ENCODE data around the gene VPS13D.
"Not testable (repeated sequence)": the region's sequence is repeated elsewhere in the genome, so short reads cannot be mapped to it uniquely, and the experiment has no call there.

The VPS13D gene

GRCh38 chr1:12305377-12305776 lies 75.5 kb downstream of the VPS13D start:
- no peak for DNase-seq
- in situ Hi-C loops (cut with HindIII; ENCODE audit: low pct_ligation_motif_present, low pct_unique_long_range_greater_than_20kb, low sequenced_read_pairs): no loop called here

DNA sequence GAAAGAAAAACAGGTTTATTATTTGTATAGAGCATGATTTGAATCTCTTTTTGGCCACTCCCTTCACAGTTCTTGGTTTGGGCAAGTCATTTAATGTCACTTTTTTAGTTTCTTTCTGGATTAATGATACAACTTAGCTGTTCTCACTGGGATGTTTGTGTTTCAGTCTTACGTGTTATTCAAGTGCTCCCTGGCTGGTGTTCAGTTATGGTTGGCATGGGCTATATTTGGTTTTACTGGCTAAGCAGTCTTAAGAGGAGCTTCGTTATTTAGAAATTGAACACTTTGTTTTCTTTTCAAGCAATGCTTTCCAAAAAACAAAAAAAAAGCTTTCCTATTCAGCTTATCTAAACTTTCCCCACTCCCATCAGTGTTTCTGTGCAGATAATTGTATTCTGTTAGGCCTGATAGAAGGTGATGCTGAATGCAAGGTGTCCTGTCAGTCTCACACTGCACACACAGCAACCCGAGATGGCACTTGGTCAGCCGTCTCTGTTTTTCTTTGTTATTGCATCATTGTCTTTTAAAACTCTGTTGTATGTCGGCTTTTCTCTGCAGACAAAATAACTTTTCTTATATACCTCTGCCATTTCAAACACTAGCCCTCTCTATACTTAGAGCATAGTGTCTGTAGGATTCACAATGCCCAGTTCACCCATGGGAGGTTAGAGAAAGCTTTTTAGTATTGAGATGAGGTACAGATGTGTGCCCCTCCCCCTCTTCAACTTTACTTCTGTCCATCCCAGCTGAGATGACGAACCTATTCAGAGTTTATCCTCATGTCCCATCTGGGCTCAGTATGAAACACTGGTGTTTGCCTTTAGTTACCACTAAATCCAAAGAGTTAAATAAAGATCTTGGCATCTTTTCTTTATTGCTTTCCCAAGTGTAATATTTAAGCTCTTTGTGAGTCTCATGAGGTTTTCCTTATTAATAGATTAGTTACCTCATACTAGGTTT lies 80.2 kb downstream of the VPS13D start:
- in situ Hi-C loops (cut with HindIII; ENCODE audit: low pct_ligation_motif_present, low pct_unique_long_range_greater_than_20kb, low sequenced_read_pairs): no loop called here

DNA sequence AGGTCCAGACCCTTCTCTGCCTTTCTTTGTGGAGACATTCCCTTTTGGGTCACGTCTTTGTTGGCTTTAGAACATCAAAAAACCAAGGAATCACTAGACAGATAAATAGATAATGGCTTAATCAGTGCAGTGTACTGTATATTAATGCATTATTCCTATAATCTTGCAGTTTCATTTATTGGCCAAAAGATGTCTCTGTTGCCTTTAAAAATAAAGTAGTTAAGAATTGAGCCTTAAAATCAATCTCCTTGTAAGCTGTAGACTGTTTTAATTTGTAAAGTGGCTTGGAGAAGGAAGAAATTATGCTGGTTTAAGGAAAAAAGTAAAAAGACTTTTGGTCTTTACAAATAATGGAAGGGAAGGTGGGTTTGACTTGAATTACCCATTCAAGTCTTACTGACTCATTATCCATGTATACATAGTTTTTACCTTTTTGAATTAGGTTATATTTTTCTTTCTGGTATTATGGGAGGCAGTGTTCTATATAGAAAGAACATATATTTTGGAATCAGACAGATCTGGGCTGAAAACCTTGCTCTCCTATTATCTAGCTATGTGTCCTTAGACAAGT lies 84.6 kb downstream of the VPS13D start:
- peak; percentile 30 for DNase-seq
- in situ Hi-C loops (cut with HindIII; ENCODE audit: low pct_ligation_motif_present, low pct_unique_long_range_greater_than_20kb, low sequenced_read_pairs): no loop called here

More for the DNA sequence above, 80.2 kb downstream of the VPS13D start:
- DNase-seq: no peak

DNA sequence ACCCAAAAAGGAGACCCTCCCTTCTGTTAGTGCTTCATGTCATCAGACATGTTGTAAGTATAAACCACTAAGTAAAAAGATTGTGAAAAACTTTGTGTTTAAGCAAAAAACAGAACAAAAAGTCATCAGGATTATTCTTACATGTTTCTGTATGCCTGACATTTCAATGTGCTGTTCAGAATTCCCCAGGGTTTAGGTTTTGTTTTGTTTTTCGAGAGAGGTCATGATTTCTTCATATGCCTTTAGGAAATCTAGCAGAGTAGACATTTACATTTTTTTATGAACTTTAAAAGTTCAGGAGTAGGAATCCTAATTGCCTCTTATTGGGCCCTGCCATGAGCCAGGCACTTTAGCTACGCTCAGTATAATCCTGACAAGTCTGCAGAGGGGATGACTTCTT lies 85.3 kb downstream of the VPS13D start:
- DNase-seq: no peak
- in situ Hi-C loops (cut with HindIII; ENCODE audit: low pct_ligation_motif_present, low pct_unique_long_range_greater_than_20kb, low sequenced_read_pairs): no loop called here

DNA sequence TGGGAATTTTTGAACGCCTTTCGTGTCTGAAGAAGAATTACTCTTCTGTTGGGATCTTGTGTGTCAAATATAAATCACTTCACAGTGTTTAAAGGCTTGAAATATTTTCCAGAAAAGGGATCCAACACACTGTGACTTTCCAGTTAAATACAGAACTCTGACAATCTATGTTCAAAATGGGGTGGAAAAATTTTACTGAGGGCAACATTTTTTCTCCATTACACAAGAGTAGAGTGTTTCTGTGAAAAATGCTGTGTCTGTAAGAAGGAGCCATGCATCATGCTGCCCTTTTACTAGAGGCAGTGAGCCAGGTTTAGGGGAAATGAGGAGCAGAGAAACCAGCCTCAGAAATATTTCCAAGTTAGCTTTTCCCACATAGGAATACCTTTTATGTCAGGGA lies 86.5 kb downstream of the VPS13D start:
- DNase-seq: no peak
- in situ Hi-C loops (cut with HindIII; ENCODE audit: low pct_ligation_motif_present, low pct_unique_long_range_greater_than_20kb, low sequenced_read_pairs): no loop called here

- in situ Hi-C loops (cut with HindIII; ENCODE audit: low pct_ligation_motif_present, low pct_unique_long_range_greater_than_20kb, low sequenced_read_pairs): no loop called here
- no peak for DNase-seq
Measured at GRCh38 chr1:12320486-12320885, 90.7 kb downstream of the VPS13D start.

GRCh38 chr1:12324423-12324822 lies 94.6 kb downstream of the VPS13D start:
- in situ Hi-C loops (cut with HindIII; ENCODE audit: low pct_ligation_motif_present, low pct_unique_long_range_greater_than_20kb, low sequenced_read_pairs): no loop called here
- no peak for DNase-seq

- in situ Hi-C loops (cut with HindIII; ENCODE audit: low pct_ligation_motif_present, low pct_unique_long_range_greater_than_20kb, low sequenced_read_pairs): not testable (repeated sequence)
Measured at GRCh38 chr1:12324973-12325372, 95.1 kb downstream of the VPS13D start.

DNA sequence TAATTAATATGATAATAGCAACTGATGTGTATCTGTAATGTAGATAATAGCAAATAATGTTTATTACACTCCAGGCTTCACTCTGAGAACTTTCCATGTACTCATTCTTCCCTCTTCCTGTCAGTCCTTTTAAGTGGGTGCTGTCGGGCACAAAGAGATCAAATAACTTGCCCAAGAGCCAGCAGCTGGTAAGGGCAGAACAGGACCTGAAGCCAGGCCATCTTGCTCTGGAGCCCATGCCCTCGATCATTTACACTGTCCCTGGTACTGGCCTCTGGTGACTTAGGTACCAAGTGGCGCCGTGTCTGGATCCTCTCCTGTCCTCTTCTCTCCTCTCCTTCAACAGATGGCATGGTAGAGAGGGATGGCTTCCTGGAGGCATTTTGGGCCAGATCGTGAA lies 97.2 kb downstream of the VPS13D start:
- in situ Hi-C loops (cut with HindIII; ENCODE audit: low pct_ligation_motif_present, low pct_unique_long_range_greater_than_20kb, low sequenced_read_pairs): no loop called here
- no peak for DNase-seq

More at GRCh38 chr1:12324973-12325372, 95.1 kb downstream of the VPS13D start:
- not testable (repeated sequence) for DNase-seq

GRCh38 chr1:12327566-12327965 lies 97.7 kb downstream of the VPS13D start:
- in situ Hi-C loops (cut with HindIII; ENCODE audit: low pct_ligation_motif_present, low pct_unique_long_range_greater_than_20kb, low sequenced_read_pairs): no loop called here

DNA sequence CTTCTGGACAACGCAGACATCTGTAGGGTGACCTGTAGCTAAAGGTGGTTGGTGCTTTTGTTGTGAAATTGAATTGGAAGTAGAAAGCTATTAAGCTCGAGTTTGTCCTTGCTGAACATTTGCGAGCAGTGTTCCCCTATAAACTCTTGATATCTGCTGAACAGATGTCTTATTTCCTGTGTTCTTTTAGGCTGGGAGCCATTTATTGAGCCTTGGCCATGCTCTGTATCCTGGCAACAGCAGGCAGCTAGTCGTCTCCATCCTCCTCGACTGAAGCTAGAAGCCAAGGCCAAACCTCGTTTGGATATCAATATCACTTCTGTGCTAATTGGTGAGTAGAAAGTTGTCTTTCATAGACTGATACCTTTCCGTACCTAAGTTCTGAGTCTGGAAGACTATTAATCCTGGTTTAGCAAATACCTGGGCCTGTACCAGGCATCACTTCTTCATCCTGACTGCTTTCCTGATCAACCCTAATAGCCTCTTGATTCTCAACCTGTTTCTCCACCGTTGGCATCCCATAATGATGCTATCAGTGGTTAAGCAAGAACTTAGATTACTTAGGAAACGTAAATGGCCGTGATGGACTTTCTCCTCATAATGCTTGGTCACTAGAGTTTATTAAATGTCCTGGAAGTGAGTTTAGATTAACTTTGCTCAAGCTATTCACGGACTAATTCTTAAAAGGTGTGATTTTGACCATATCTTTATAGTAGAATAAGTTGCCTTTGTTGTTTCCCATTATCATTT lies 103.4 kb downstream of the VPS13D start:
- in situ Hi-C loops (cut with HindIII; ENCODE audit: low pct_ligation_motif_present, low pct_unique_long_range_greater_than_20kb, low sequenced_read_pairs): no loop called here

More at GRCh38 chr1:12327566-12327965, 97.7 kb downstream of the VPS13D start:
- no peak for DNase-seq

GRCh38 chr1:12335815-12336214 lies 106.0 kb downstream of the VPS13D start:
- in situ Hi-C loops (cut with HindIII; ENCODE audit: low pct_ligation_motif_present, low pct_unique_long_range_greater_than_20kb, low sequenced_read_pairs): no loop called here
- DNase-seq: no peak

More for the DNA sequence above, 103.4 kb downstream of the VPS13D start:
- DNase-seq: no peak

GRCh38 chr1:12336413-12336812 lies 106.6 kb downstream of the VPS13D start:
- in situ Hi-C loops (cut with HindIII; ENCODE audit: low pct_ligation_motif_present, low pct_unique_long_range_greater_than_20kb, low sequenced_read_pairs): no loop called here

GRCh38 chr1:12338017-12338416 lies 108.2 kb downstream of the VPS13D start:
- no peak for DNase-seq
- in situ Hi-C loops (cut with HindIII; ENCODE audit: low pct_ligation_motif_present, low pct_unique_long_range_greater_than_20kb, low sequenced_read_pairs): no loop called here

More at GRCh38 chr1:12336413-12336812, 106.6 kb downstream of the VPS13D start:
- no peak for DNase-seq

- no peak for DNase-seq
- in situ Hi-C loops (cut with HindIII; ENCODE audit: low pct_ligation_motif_present, low pct_unique_long_range_greater_than_20kb, low sequenced_read_pairs): no loop called here
Measured at GRCh38 chr1:12338823-12339222, 109.0 kb downstream of the VPS13D start.

- DNase-seq: peak; percentile 1
- in situ Hi-C loops (cut with HindIII; ENCODE audit: low pct_ligation_motif_present, low pct_unique_long_range_greater_than_20kb, low sequenced_read_pairs): no loop called here
Measured at GRCh38 chr1:12339396-12339795, 109.6 kb downstream of the VPS13D start.

DNA sequence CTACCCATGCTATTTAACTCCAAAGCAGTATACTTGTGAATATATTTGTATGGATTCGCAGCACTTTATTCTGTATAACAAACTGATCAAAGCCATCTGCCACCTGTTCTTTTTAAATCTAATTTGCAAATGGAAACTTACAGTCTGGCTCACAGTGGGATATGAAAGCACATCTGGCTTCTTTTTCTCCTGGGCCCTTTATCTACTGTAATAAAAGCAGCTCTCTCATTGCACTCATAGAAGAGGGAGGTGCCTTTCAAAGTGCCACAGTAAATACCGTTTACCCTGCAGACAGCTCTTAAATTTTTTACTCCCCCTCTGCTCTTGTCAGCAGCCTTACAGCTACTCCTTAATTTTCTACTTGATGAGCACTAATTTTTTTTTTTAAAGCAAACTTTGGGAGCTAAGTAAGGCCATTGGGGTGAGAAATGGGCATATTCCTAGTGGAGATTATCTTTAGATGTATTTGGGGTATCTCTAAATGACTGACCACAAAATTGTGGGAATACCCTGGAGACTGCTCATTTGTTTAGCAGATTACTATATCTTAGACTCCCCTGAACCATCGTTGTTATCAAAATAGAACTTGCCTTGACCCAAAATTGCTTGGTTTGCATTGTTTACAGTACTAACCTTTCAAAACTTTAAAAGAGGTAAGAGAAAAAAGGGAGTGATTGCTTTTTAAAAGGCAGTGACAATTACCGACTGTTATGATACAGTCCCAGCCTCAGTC lies 110.1 kb downstream of the VPS13D start:
- in situ Hi-C loops (cut with HindIII; ENCODE audit: low pct_ligation_motif_present, low pct_unique_long_range_greater_than_20kb, low sequenced_read_pairs): no loop called here
- no peak for DNase-seq

DNA sequence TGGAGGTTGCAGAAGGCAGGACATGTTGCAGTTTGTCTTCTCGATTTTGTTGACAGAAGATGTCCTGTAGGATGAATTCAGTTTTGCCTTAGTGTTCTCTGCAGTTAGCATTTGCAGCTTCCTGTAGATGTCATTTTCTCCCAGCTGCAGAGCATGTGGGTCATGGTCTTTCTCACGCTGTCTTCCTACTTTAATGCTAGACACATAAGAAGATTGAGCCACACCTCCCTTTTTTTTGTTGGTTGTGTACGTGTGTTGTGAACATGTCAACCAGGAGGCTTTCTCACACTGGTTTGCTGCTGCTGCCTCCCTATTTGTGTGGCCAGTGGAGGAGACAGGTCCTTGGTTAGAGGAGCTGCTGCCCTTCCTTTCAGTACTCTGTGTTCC lies 110.7 kb downstream of the VPS13D start:
- in situ Hi-C loops (cut with HindIII; ENCODE audit: low pct_ligation_motif_present, low pct_unique_long_range_greater_than_20kb, low sequenced_read_pairs): no loop called here
- no peak for DNase-seq
